Mucosa of stomach (tissue), 1 donor: ENCODE measurements around the gene CCDC30.
"Not testable (repeated sequence)": the region's sequence is repeated elsewhere in the genome, so short reads cannot be mapped to it uniquely, and the experiment has no call there.

ENCODE experiments used
- H3K27me3 ChIP-seq: one replicate; pipeline ENCODE4 v1.7.0; 2013; ENCODE audit warnings: mild to moderate bottlenecking, low read length; ENCODE audit not compliant: control insufficient read depth, insufficient read depth
- H3K36me3 ChIP-seq: one replicate; pipeline ENCODE4 v1.7.0; 2013; ENCODE audit warnings: low read length; ENCODE audit not compliant: control insufficient read depth, insufficient read depth
- H3K4me1 ChIP-seq: one replicate; pipeline ENCODE4 v1.7.0; 2013; ENCODE audit warnings: mild to moderate bottlenecking, low read length; ENCODE audit not compliant: control insufficient read depth, insufficient read depth
- H3K4me3 ChIP-seq: one replicate; pipeline ENCODE4 v1.7.0; 2013; ENCODE audit warnings: low read length
- H3K9ac ChIP-seq: one replicate; pipeline ENCODE4 v1.7.0; 2013; ENCODE audit warnings: mild to moderate bottlenecking, low read length, moderate library complexity
- H3K9me3 ChIP-seq: one replicate; pipeline ENCODE4 v1.7.0; 2013; ENCODE audit warnings: mild to moderate bottlenecking, low read length, moderate library complexity; ENCODE audit not compliant: control insufficient read depth
- donor health status: Pancreatic carcinoma.

The CCDC30 gene

DNA sequence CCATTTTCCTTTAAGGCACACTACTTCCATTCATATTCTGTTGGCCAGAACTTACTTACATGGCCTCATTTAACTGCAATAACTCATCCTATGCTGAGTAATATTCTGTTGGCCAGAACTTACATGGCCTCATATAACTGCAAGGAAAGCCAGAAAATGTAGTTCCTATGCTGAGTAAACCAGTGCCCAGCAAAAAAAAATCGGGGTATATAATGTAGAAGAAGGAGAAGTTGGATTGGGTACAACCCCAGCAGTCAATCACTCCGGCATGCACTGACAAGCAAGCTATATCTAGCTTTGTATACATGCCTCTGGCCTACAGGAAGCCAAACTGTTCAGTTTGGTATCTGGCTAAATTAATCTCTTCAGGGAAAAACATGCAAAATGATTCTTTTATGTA, 155.8 kb downstream of the CCDC30 start:
- H3K4me1 ChIP-seq, result no peaks in the 10 kb centered on the region
- no peaks in the 10 kb centered on the region for H3K9me3 ChIP-seq
- no peak overlapping the region for H3K9ac ChIP-seq
- no peaks in the 10 kb centered on the region for H3K36me3 ChIP-seq
- no peaks in the 10 kb centered on the region for H3K27me3 ChIP-seq
- no peak overlapping the region for H3K4me3 ChIP-seq

DNA sequence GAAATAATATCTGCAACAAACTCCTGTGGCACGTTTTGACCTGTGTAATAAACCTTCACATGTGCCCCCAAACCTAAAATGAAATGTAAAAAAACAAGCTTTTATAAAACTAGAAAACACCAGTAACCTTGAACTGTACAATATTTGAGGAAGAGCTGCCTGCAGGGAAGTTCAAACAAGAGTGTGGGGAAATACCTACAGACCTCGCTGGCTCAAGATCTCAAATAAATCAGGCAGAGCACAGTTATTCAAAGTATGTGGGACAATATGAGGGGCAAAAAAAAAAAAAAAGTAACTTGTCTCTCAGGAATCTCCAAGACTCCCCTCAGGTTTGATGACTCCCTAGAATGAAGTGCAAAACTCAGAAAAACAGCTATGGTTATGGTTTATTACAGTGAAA, 157.2 kb downstream of the CCDC30 start:
- H3K36me3 ChIP-seq, result no peaks in the 10 kb centered on the region
- H3K9ac ChIP-seq, result no peak overlapping the region
- H3K4me3 ChIP-seq, result no peak overlapping the region
- no peaks in the 10 kb centered on the region for H3K4me1 ChIP-seq
- H3K27me3 ChIP-seq, result no peaks in the 10 kb centered on the region
- no peaks in the 10 kb centered on the region for H3K9me3 ChIP-seq

DNA sequence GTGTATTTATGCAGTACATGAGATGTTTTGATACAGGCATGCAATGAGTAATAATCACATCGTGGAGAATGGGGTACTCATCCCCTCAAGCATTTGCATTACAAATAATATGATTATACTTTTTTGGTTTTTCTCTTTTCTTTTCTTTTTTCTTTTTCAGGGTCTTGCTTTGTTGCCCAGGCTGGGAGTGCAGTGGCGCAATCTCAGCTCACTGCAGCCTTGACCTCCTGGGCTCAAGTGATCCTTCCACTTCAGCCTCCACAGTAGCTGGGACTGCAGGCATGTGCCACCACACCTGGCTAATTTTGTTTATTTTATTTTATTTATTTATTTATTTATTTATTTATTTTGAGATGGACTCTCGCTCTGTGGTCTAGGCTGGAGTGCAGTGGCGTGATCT, 158.1 kb downstream of the CCDC30 start:
- not testable (repeated sequence) for H3K9ac ChIP-seq, H3K9me3 ChIP-seq, H3K27me3 ChIP-seq, H3K36me3 ChIP-seq, H3K4me3 ChIP-seq, H3K4me1 ChIP-seq

DNA sequence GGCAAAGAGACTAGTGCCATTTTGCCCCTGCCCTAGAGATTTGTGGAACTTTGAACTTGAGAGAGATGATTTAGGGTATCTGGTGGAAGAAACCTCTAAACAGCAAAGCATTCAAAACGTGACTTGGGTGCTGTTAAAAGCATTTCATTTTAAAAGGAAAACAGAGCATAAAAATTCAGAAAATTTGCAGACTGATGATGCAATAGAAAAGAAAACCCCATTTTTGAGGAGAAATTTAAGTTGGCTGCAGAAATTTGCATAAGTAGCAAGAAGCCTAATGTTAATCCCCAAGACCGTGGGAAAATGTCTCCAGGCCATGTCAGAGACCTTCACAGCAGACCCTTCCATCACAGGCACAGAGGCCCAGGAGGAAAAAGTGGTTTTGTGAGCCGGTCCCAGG, 164.1 kb downstream of the CCDC30 start:
- H3K27me3 ChIP-seq, H3K4me3 ChIP-seq, H3K36me3 ChIP-seq, H3K4me1 ChIP-seq, H3K9me3 ChIP-seq, H3K9ac ChIP-seq: not testable (repeated sequence)

DNA sequence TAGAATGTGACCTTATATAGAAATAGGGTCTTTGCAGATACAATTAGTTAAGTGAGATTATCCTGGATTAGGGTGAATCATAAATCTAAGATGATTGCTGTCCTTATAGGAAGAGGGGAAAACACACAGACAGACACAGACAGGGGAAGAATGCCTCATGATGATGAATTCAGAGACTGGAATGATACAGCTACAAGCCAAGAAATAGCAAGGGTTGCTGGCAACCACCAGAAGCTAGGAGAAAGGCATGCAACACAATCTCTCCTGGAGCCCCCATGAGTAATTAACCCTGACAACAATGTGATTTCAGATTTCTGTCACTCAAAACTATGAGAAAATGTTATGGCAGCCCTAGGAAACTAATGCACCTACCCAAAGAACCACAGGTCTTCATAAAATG, 176.0 kb downstream of the CCDC30 start:
- Histone ChIP-seq H3K4me3 (no peak overlapping the region), H3K27me3 (no peaks in the 10 kb centered on the region), H3K36me3 (no peaks in the 10 kb centered on the region), H3K4me1 (no peaks in the 10 kb centered on the region), H3K9me3 (no peaks in the 10 kb centered on the region), H3K9ac (no peak overlapping the region)

DNA sequence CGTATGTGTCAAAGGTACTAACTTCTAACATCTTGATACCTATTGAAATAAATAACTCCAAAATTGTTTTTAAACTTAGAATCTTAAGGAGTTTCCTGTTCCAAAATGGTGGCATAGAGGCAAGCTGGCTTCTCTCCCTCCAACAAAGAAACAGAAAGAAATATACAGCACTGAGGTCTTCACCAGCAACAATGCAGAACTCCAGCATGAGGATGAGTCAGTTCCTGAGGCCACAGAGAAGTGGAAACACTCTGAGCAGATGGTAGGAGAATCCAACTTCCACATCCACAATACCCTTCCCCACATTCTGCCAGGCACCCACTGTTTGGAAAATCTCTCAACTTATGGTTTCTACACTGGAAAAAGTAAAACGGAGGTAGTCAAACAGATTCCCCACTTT, 183.0 kb downstream of the CCDC30 start:
- Histone ChIP-seq H3K27me3 (no peaks in the 10 kb centered on the region), H3K4me3 (no peak overlapping the region), H3K9me3 (no peaks in the 10 kb centered on the region), H3K9ac (no peak overlapping the region), H3K36me3 (no peaks in the 10 kb centered on the region), H3K4me1 (no peaks in the 10 kb centered on the region)

DNA sequence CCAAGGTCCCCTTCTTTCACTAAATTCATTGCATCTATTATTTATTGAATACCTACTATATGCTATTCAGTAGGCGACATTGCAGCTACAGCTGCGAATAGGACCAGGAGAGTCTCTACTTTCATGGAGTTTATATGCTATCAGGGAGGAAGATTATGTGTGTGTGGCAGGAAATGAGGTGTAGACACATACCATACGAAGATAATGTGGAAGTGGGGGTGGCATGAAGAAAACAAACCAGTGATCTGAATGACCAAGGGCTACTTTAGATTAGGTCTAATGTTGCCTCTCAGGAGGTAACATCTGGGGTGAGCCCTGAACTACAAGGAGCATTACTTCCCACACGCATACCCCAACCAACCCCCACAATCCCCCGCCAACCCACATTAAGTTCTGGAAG, 194.1 kb downstream of the CCDC30 start:
- H3K36me3 ChIP-seq, result no peaks in the 10 kb centered on the region
- no peak overlapping the region for H3K4me3 ChIP-seq
- peak overlapping the region; percentile 66 for H3K9ac ChIP-seq
- no peaks in the 10 kb centered on the region for H3K27me3 ChIP-seq
- no peaks in the 10 kb centered on the region for H3K9me3 ChIP-seq
- peaks cover 11% of the 10 kb centered on the region for H3K4me1 ChIP-seq

DNA sequence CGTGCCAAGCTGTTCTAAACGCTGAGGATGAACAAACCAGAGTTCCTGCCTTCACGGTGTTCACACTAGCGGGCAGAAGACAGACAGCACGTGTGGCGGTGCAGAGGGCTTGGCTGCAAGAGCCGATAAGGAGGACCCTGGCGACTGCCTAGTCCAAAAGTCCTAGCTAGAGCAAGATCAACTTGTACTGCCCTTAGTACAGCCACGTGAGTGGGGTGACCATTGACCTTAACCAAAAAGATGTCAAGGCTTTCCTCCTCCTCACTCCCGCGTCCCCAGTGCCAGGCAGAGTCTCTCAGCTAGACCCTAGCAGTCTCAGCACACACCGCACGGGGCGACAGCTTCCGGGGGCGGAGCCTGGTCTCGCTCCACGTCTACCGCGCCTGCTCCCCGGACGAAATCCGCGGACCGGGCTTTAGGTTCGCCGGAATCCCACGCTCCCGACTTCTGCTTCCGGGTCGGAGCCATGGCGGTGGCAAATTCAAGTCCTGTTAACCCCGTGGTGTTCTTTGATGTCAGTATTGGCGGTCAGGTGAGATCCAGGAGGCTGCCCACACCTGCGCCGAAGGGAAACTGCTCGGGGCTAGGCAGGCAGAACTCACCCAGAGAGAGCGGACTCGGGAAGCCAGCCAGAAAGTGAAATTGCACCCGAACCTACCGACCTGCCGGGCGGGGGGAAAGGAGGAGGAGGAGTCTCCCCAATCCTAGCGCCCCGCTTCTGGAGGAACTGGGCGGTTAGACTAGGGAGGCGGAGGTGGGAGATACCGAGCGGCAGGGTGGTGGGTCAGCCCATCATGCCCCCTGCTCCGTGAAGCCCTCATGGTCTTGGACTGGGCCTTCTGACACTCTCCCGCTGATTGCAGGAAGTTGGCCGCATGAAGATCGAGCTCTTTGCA, 195.1 kb downstream of the CCDC30 start, which contains the start of gene PPIH:
PPIH (plus strand) TSS at position 443 of the 896 bp plus-strand sequence; CDS start at position 467, 24 bp downstream.
- peak within 1 kb of the TSS; percentile 66 for H3K9ac ChIP-seq
- H3K9me3 ChIP-seq, result no peaks in the 10 kb centered on the region
- H3K27me3 ChIP-seq, result no peaks in the 10 kb centered on the region
- H3K36me3 ChIP-seq, result no peaks in the 10 kb centered on the region
- peak within 1 kb of the TSS; percentile 60 for H3K4me3 ChIP-seq
- H3K4me1 ChIP-seq, result peaks cover 11% of the 10 kb centered on the region

DNA sequence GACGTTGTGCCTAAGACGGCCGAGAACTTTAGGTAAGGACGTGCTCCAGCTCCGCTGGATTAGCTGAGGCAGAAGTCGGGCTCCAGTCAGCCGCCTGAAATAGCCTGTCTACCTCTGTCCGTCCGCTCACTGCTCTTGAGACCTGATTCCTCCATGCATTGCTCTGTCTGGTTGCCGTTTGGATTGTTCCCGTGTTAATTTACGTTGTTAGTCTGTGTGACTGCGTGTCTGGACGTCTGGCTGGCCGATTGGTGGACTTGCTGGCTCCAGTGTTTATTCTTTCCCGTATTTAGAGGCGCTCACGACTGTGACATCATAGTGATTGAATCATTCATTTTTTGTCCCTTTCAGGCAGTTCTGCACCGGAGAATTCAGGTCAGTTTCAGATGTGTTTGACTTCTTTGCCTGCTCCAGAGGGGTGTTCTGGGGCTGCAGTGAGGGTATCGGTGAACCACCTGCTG, 195.8 kb downstream of the CCDC30 start:
- no peaks in the 10 kb centered on the region for H3K9me3 ChIP-seq
- H3K4me1 ChIP-seq, result peaks cover 11% of the 10 kb centered on the region
- H3K27me3 ChIP-seq, result no peaks in the 10 kb centered on the region
- no peaks in the 10 kb centered on the region for H3K36me3 ChIP-seq
- H3K9ac ChIP-seq, result peak overlapping the region; percentile 66
- H3K4me3 ChIP-seq, result peak overlapping the region; percentile 60

DNA sequence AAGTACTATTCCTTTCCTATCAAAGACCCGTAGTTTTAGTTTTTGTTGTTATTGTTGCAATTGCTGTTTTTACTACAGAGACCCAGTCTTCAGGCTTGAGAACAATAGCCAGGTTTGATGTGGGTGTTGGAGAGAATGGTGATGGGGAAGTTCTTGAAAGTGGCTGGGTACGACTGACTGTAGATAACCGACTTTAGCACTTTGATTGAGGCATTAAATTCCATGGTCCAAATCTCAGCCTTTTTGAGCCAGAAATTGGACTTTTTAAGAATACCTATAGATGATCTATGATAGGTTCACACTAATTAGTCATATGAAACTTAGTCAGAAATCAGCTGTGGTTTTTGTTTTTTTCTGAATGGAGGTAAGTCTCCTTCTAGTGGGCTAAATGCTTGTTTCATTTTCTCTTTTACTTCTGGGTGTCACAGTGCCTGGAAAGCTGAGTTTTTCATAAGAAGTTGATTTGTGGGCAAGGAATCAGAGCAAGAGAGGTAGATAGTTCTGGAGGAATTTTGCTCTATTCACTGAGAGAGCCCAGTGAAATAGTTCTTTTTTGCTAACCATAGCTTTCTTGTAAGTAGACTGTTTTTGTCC, 197.9 kb downstream of the CCDC30 start:
- no peaks in the 10 kb centered on the region for H3K9me3 ChIP-seq
- H3K4me3 ChIP-seq, result no peak overlapping the region
- H3K9ac ChIP-seq, result no peak overlapping the region
- H3K4me1 ChIP-seq, result peaks cover 11% of the 10 kb centered on the region
- no peaks in the 10 kb centered on the region for H3K27me3 ChIP-seq
- H3K36me3 ChIP-seq, result no peaks in the 10 kb centered on the region

DNA sequence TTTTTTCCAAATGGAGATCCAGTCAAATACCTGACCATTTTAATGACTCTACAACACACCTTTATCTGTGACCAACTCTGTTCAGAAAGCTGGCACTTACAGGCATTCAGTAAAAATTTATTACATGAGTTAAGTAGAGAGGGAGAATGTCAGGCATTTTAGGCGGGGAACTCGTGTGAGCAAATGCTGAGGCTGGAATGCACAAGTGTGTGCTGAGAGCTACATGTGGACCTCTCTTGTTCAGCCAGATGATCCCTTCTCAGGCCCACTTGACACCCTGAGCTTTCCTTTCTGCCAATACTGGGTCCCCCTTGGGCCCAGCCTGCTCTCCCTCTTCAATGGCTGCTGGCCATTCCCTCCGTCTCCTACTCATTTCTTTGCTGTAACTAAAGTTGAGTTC, 206.8 kb downstream of the CCDC30 start:
- Histone ChIP-seq H3K9ac (no peak overlapping the region), H3K27me3 (no peaks in the 10 kb centered on the region), H3K9me3 (no peaks in the 10 kb centered on the region), H3K4me3 (no peak overlapping the region), H3K36me3 (no peaks in the 10 kb centered on the region), H3K4me1 (no peaks in the 10 kb centered on the region)

DNA sequence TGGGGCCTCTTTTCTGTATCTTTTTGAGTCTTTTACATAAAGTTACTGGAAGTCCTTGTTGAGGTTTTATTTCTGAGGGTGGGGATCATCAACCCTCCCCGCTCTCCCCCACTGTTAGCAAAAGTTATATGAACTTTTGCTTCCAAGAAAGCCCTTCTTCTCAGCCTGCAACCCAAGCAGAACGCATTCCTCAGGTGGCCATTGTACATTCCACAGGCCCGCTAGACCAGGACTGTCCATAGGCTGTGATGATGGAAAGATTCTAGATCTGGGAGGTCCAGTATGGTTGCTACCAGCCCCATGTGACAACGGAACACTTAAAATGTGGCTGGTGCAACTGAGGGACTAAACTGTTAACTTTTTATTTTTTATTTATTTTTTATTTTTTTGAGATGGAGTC, 207.3 kb downstream of the CCDC30 start:
- H3K4me3 ChIP-seq, result no peak overlapping the region
- H3K9ac ChIP-seq, result no peak overlapping the region
- H3K9me3 ChIP-seq, result no peaks in the 10 kb centered on the region
- no peaks in the 10 kb centered on the region for H3K4me1 ChIP-seq
- no peaks in the 10 kb centered on the region for H3K36me3 ChIP-seq
- no peaks in the 10 kb centered on the region for H3K27me3 ChIP-seq
